Lung (tissue), 12 donors: ENCODE measurements around the gene CLDN16. TPM values are rescaled to one million over a fixed set of nuclear protein-coding genes. Genes with fewer than 3 reads are reported as not detected.

Experiments
- ATAC-seq: fragments of 200-7000 bp; cut with Tn5 transposase; one replicate; pipeline ENCODE4 v1.9.1; 2020; ENCODE audit warnings: moderate number of reproducible peaks; ENCODE audit not compliant: insufficient read depth, low FRiP score
- DNase-seq, 3 donors: peaks; one replicate each; pipeline ENCODE4 v3.0.0-alpha.2; 2013 to 2017
- H3K27ac ChIP-seq, 2 donors: one replicate each; pipeline ENCODE4 v1.5.1; 2013; ENCODE audit warnings: mild to moderate bottlenecking in 2 of 2, moderate library complexity in 2 of 2, control low read depth in 1 of 2, inconsistent platforms in 1 of 2, low read depth in 1 of 2, low read length in 1 of 2
- H3K27me3 ChIP-seq, 3 donors: one replicate each; pipeline ENCODE4 v1.5.1; 2013; ENCODE audit warnings: low read length in 2 of 3; ENCODE audit not compliant: control insufficient read depth in 3 of 3, insufficient read depth in 3 of 3
- H3K36me3 ChIP-seq, 4 donors: one replicate each; pipeline ENCODE4 v1.5.1; 2013; ENCODE audit warnings: low read length in 4 of 4, mild to moderate bottlenecking in 1 of 4, moderate library complexity in 1 of 4; ENCODE audit not compliant: control insufficient read depth in 4 of 4, insufficient read depth in 4 of 4
- H3K4me1 ChIP-seq, 5 donors: one replicate each; pipeline ENCODE4 v1.5.1; 2013; ENCODE audit warnings: low read length in 5 of 5, mild to moderate bottlenecking in 2 of 5, moderate library complexity in 1 of 5; ENCODE audit not compliant: control insufficient read depth in 5 of 5, insufficient read depth in 5 of 5
- H3K4me3 ChIP-seq: one replicate; pipeline ENCODE4 v1.5.1; 2013; ENCODE audit warnings: mild to moderate bottlenecking, control low read depth, moderate library complexity
- H3K9ac ChIP-seq, 2 donors: one replicate each; pipeline ENCODE4 v1.5.1; 2013; ENCODE audit warnings: low read length in 2 of 2, control low read depth in 1 of 2; ENCODE audit not compliant: insufficient read depth in 1 of 2
- H3K9me3 ChIP-seq, 4 donors: one replicate each; pipeline ENCODE4 v1.5.1; 2013; ENCODE audit warnings: low read length in 3 of 4, mild to moderate bottlenecking in 1 of 4, moderate library complexity in 1 of 4; ENCODE audit not compliant: control insufficient read depth in 4 of 4, insufficient read depth in 3 of 4
- WGBS, 2 donors: extraction: QIAGEN DNeasy Blood & Tissue Kit; methylation state at CpG; one replicate each; pipeline ENCODE4 v1.1.7; 2013; 5-methylcytosine and 5-hydroxymethylcytosine counted together
- polyA plus RNA-seq, 2 donors: library from polyadenylated mRNA; stranded (reverse); fragments of 200-250 nt; gene quantifications; one replicate each; pipeline ENCODE4 v1.2.1, GENCODE V29; 2013
- total RNA-seq, 2 donors: library from RNA; depleted of rRNA in 1 of 2; stranded (reverse); fragments of >200 nt in 1 of 2; gene quantifications; one replicate each; pipeline ENCODE4 v1.2.1, GENCODE V29; 2014 to 2021
- TF ChIP-seq, protein P1 (sequence below): IDR thresholded peaks from 2 replicates; pipeline ENCODE4 v1.5.1; 2012; ENCODE audit warnings: mild to moderate bottlenecking; ENCODE audit errors: control extremely low read depth, extremely low read depth
- donor health status: control.
- donor health status: control.
- donor health status: Bipolar disorder and iron deficiency.
- donor health status: healthy.
- donor health status: DM: yes; HTN: yes; CAD: no.

Gene CLDN16
- total and polyA plus RNA-seq, 4 donors, result 0.16 to 2.0 (median 0.45) TPM

DNA sequence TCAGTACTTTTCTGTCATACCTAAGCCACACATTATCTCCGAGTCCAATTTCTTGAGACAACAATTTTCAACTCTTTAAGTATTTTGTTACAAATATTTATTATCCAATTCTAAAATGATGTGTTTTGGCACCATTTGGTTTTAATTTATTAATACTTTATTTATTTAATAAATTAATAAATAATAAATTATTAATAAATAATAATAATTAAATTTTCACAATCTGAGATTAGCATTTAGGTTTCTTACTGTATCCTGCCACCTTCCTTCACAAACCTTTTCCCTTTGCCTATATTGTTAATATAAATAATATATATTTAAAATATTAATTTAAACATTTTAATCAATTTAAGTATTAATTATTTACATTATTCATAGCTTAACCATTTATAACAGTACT lies 37.9 kb downstream of the CLDN16 start:
- DNase-seq, result no peak

DNA sequence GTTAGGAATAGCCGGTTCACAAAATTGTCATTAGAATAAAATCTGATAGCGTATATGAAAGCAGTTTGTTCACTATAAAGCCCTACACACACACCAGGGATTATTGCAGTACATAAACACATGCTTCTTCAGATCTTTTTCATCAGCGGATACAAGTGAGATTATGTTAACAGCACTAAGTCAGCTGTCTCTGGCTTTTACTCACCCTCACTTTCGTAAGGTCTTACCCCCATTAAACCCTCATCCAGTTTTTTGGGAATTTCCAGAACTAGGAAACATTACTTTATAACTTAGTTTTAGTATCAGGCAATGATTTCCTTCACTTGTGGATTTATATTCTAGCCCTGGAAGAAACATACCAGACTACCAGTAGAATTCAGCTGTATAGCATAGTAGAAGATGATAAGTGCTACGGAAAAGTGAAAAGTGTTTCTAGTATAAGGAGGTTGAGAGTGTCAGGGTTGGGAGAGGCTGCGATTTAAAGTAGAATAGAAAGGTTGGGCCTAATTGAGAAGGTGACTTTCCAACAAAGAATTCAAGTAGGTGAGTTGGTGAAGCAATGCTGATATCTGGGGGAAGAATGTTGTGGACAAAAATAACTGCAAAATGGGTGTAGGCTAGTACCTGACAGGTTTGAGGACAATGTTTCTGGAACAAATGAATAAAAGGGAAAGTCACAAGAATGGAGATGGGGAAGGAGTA lies 39.0 kb downstream of the CLDN16 start:
- 86 to 89% methylated on average over 6 of the region's 6 CpGs for WGBS, 2 donors
- TF ChIP-seq, protein P1, sequence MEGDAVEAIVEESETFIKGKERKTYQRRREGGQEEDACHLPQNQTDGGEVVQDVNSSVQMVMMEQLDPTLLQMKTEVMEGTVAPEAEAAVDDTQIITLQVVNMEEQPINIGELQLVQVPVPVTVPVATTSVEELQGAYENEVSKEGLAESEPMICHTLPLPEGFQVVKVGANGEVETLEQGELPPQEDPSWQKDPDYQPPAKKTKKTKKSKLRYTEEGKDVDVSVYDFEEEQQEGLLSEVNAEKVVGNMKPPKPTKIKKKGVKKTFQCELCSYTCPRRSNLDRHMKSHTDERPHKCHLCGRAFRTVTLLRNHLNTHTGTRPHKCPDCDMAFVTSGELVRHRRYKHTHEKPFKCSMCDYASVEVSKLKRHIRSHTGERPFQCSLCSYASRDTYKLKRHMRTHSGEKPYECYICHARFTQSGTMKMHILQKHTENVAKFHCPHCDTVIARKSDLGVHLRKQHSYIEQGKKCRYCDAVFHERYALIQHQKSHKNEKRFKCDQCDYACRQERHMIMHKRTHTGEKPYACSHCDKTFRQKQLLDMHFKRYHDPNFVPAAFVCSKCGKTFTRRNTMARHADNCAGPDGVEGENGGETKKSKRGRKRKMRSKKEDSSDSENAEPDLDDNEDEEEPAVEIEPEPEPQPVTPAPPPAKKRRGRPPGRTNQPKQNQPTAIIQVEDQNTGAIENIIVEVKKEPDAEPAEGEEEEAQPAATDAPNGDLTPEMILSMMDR, result no peak
- ATAC-seq (no peak), DNase-seq (peak in 1 of 3 donors; percentile 10)
- no peaks in the 10 kb centered on the region for H3K36me3 ChIP-seq
- H3K27ac ChIP-seq, result no peak overlapping the region
- no peaks in the 10 kb centered on the region for H3K9me3 ChIP-seq
- no peak overlapping the region for H3K9ac ChIP-seq
- no peak overlapping the region for H3K4me3 ChIP-seq
- H3K4me1 ChIP-seq, result no peaks in the 10 kb centered on the region
- no peaks in the 10 kb centered on the region for H3K27me3 ChIP-seq

More for the DNA sequence above, 37.9 kb downstream of the CLDN16 start:
- H3K27me3 ChIP-seq, result no peaks in the 10 kb centered on the region
- H3K9me3 ChIP-seq, result no peaks in the 10 kb centered on the region
- no peak overlapping the region for H3K4me3 ChIP-seq
- H3K9ac ChIP-seq, result no peak overlapping the region
- WGBS, 2 donors, result 94 to 96% methylated on average over 1 of the region's 1 CpG
- ATAC-seq, result no peak
- no peaks in the 10 kb centered on the region for H3K36me3 ChIP-seq
- H3K4me1 ChIP-seq, result no peaks in the 10 kb centered on the region
- TF ChIP-seq, protein P1, result no peak
- H3K27ac ChIP-seq, result no peak overlapping the region

DNA sequence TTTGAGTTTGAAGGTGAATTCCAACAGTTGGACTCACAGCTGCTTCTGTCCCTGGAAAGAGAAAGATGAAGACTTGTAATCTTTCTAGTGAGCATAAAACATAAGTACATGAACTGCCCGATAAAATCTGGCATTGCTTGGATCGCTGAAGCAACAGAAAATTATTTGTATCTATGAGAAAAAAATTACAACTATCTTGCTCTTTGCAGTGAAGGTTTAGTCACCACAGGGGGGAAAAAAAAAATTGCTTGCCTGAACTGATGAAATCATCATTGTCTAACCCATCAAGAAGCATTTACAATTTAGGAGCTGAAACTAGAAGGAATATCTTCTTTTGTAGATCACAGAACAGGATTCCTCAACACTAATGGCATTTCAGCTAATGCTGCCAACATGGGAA lies 41.7 kb downstream of the CLDN16 start:
- Histone ChIP-seq H3K9me3 (no peaks in the 10 kb centered on the region), H3K9ac (no peak overlapping the region), H3K4me3 (no peak overlapping the region), H3K36me3 (no peaks in the 10 kb centered on the region), H3K27ac (no peak overlapping the region), H3K27me3 (no peaks in the 10 kb centered on the region), H3K4me1 (no peaks in the 10 kb centered on the region)
- WGBS, 2 donors, result 88 to 95% methylated on average over 2 of the region's 2 CpGs
- ATAC-seq, result no peak
- TF ChIP-seq, protein P1, result no peak
- no peak for DNase-seq

DNA sequence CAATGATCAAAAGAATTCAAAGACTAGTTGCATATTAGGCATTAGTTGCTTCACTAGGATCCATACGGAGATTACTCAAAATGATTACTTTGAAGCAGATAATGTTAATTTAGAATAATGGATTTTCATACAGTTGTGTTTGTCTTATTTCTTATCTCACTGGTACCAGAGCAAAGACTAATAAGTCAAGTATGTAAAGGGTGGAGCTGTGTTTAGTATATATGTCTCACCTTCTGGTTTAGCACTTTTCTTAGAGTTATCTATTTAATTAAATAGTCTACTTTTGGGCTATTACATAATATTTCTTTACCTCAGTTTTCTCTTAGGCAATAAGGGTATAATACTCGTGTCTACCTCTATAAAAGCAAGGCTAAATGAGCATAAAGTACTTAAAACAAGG lies 42.9 kb downstream of the CLDN16 start:
- Histone ChIP-seq H3K4me1 (no peaks in the 10 kb centered on the region), H3K27ac (no peak overlapping the region), H3K4me3 (no peak overlapping the region), H3K9me3 (no peaks in the 10 kb centered on the region), H3K27me3 (no peaks in the 10 kb centered on the region), H3K9ac (no peak overlapping the region), H3K36me3 (no peaks in the 10 kb centered on the region)
- DNase-seq, result no peak
- WGBS, 2 donors, result 75 to 81% methylated on average over 2 of the region's 2 CpGs
- TF ChIP-seq, protein P1, result no peak
- no peak for ATAC-seq
